Right cardiac atrium (tissue), 5 donors: ENCODE data around the gene BTRC. TPM values are rescaled to one million over a fixed set of nuclear protein-coding genes. Genes with fewer than 3 reads are reported as not detected.
A peak's percentile ranks its signal among the peaks of the same experiment; 100 is the strongest.

Experiments
- ATAC-seq, 2 donors: fragments of 200-7000 bp; cut with Tn5 transposase; one replicate each; pipeline versions ENCODE4 v1.8.0 to v1.9.1; 2020; ENCODE audit warnings: moderate library complexity in 2 of 2, mild to moderate bottlenecking in 1 of 2
- DNase-seq, 3 donors: peaks; one replicate each; pipeline ENCODE4 v3.0.0-alpha.2; 2020
- H3K27ac ChIP-seq: one replicate; pipeline ENCODE4 v1.5.1; 2013; ENCODE audit warnings: mild to moderate bottlenecking, low read length, control low read depth, moderate library complexity
- H3K27me3 ChIP-seq: one replicate; pipeline ENCODE4 v1.6.1; 2013; ENCODE audit not compliant: control insufficient read depth, insufficient read depth
- H3K4me1 ChIP-seq: one replicate; pipeline ENCODE4 v1.6.1; 2013; ENCODE audit warnings: low read length; ENCODE audit not compliant: control insufficient read depth, insufficient read depth
- H3K4me3 ChIP-seq: one replicate; pipeline ENCODE4 v1.5.1; 2013; ENCODE audit warnings: low read length, control low read depth
- H3K9me3 ChIP-seq: one replicate; pipeline ENCODE4 v1.6.1; 2013; ENCODE audit warnings: low read length; ENCODE audit not compliant: control insufficient read depth
- WGBS: extraction: QIAGEN DNeasy Blood & Tissue Kit; methylation state at CpG from one replicate; pipeline ENCODE4 v1.1.7; 2013; 5-methylcytosine and 5-hydroxymethylcytosine counted together
- intact Hi-C, 4 donors: fragments of 100-400 bp; cut with DNase I; formaldehyde crosslinking; loops; one replicate each; pipeline versions ENCODE4 v1.11.0 to v1.14.0; 2022 to 2023
- polyA plus RNA-seq: library from polyadenylated mRNA; stranded (reverse); fragments of 200-250 nt; gene quantifications from one replicate; pipeline ENCODE4 v1.2.3, GENCODE V29; 2013
- total RNA-seq, 4 donors: library from RNA; stranded (reverse); fragmentation: NEBNext Ultra II Directional; extraction: Animal tissue kit (Norgen Biotek cat#: 25700); gene quantifications; one replicate each; pipeline ENCODE4 v1.2.1, GENCODE V29; 2021
- donor health status: healthy with polysubstance abuse.
- donor health status: DM: no; HTN: yes; CAD: no.
- donor health status: DM: no; HTN: no; CAD: no.
- donor health status: DM: no; HTN: yes; CAD: no; lungs with severe emphysema.
- donor health status: DM: yes; HTN: yes; CAD: no.

The BTRC gene
- total and polyA plus RNA-seq, 5 donors: 11.5 to 35.3 (median 30.5) TPM

DNA sequence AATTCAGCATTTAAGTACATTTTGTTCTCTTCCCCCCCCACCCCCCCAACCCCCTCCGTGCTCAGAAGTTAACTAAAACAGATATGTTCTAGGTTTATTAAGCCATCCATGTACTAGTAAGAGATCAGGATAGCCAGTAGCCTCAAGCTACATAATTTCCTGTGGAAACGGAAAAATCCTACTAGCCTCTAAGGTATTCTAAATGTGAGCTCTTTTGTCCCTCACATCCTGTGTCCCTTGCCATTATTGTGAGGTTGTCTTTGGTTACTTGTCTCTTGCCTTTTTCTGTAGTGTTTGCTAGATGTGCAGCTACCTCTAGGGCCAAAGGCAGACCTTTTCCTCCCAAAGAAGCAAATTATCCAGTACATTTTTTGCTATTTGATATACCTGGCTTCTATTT lies 92.1 kb downstream of the BTRC start:
- Histone ChIP-seq H3K4me1 (peaks cover 2% of the 10 kb centered on the region), H3K27me3 (no peaks in the 10 kb centered on the region), H3K27ac (no peak overlapping the region), H3K9me3 (no peaks in the 10 kb centered on the region), H3K4me3 (no peak overlapping the region)
- intact Hi-C loops: loop anchor here in 3 of 4 donors (10.0 kb wide), 3 partner anchors 141 to 231 kb away; no protein-coding TSS in a partner anchor
- ATAC-seq (no peak), DNase-seq (no peak)
- WGBS: 56% methylated on average over 2 of the region's 2 CpGs

GRCh38 chr10:101446947-101447346 lies 93.0 kb downstream of the BTRC start:
- DNase-seq (no peak), ATAC-seq (peak; percentile 38 to 48)
- WGBS: 43% methylated on average over 7 of the region's 7 CpGs
- Histone ChIP-seq H3K27ac (no peak overlapping the region), H3K27me3 (no peaks in the 10 kb centered on the region), H3K4me3 (no peak overlapping the region), H3K9me3 (no peaks in the 10 kb centered on the region), H3K4me1 (peaks cover 2% of the 10 kb centered on the region)
- intact Hi-C loops: loop anchor here in 3 of 4 donors (10.0 kb wide), 3 partner anchors 142 to 232 kb away; no protein-coding TSS in a partner anchor

GRCh38 chr10:101447477-101447876 lies 93.5 kb downstream of the BTRC start:
- Histone ChIP-seq H3K4me3 (no peak overlapping the region), H3K27ac (no peak overlapping the region), H3K4me1 (peaks cover 2% of the 10 kb centered on the region), H3K9me3 (no peaks in the 10 kb centered on the region), H3K27me3 (no peaks in the 10 kb centered on the region)
- 99% methylated on average over 2 of the region's 2 CpGs for WGBS
- intact Hi-C loops: loop anchor here in 3 of 4 donors (10.0 kb wide), 3 partner anchors 143 to 233 kb away; no protein-coding TSS in a partner anchor
- DNase-seq (no peak), ATAC-seq (no peak)

- H3K4me3 ChIP-seq: no peak overlapping the region
- no peak overlapping the region for H3K27ac ChIP-seq
- 73% methylated on average over 6 of the region's 6 CpGs for WGBS
- H3K27me3 ChIP-seq: no peaks in the 10 kb centered on the region
- peaks cover 4% of the 10 kb centered on the region for H3K4me1 ChIP-seq
- DNase-seq (no peak), ATAC-seq (no peak)
- intact Hi-C loops: no loop called here
- H3K9me3 ChIP-seq: no peaks in the 10 kb centered on the region
These were observed 96.5 kb downstream of the BTRC start for GRCh38 chr10:101450277-101451080.

GRCh38 chr10:101451261-101451660 lies 97.3 kb downstream of the BTRC start:
- WGBS: 93% methylated on average over 1 of the region's 1 CpG
- no peak overlapping the region for H3K27ac ChIP-seq
- H3K4me1 ChIP-seq: peaks cover 2% of the 10 kb centered on the region
- intact Hi-C loops: no loop called here
- H3K27me3 ChIP-seq: no peaks in the 10 kb centered on the region
- H3K9me3 ChIP-seq: no peaks in the 10 kb centered on the region
- DNase-seq (no peak), ATAC-seq (no peak)
- no peak overlapping the region for H3K4me3 ChIP-seq

GRCh38 chr10:101451667-101452069 lies 97.7 kb downstream of the BTRC start:
- H3K4me1 ChIP-seq: peaks cover 2% of the 10 kb centered on the region
- no peak overlapping the region for H3K4me3 ChIP-seq
- no peaks in the 10 kb centered on the region for H3K9me3 ChIP-seq
- DNase-seq: no peak
- 78% methylated on average over 8 of the region's 8 CpGs for WGBS
- H3K27me3 ChIP-seq: no peaks in the 10 kb centered on the region
- no peak overlapping the region for H3K27ac ChIP-seq
- intact Hi-C loops: no loop called here
- no peak for ATAC-seq

GRCh38 chr10:101452176-101452575 lies 98.2 kb downstream of the BTRC start:
- 98% methylated on average over 1 of the region's 1 CpG for WGBS
- H3K27ac ChIP-seq: no peak overlapping the region
- peaks cover 2% of the 10 kb centered on the region for H3K4me1 ChIP-seq
- no peaks in the 10 kb centered on the region for H3K9me3 ChIP-seq
- no peaks in the 10 kb centered on the region for H3K27me3 ChIP-seq
- ATAC-seq (no peak), DNase-seq (no peak)
- no peak overlapping the region for H3K4me3 ChIP-seq
- intact Hi-C loops: no loop called here

DNA sequence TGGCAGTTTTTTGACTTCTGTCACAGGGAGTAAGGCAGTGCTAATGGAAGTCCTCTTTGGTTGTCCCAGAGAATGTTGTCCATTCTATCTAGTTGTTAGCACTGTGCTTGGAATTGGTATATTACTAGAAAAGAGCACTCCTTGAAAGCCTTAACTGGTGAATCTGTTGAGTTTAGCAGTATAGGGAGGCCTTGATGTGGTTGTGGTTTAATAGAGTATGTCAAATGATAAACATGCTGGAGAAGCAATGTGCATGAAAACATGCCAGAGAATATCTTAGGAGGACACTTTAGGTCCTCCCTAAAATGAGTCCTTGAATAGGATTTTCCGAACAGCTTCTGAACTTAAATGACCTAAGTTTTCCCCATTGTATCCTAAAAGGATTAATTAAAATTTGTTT lies 98.6 kb downstream of the BTRC start:
- DNase-seq (no peak), ATAC-seq (no peak)
- no peaks in the 10 kb centered on the region for H3K27me3 ChIP-seq
- intact Hi-C loops: no loop called here
- no peak overlapping the region for H3K4me3 ChIP-seq
- H3K4me1 ChIP-seq: peaks cover 2% of the 10 kb centered on the region
- 97% methylated on average over 1 of the region's 1 CpG for WGBS
- H3K27ac ChIP-seq: no peak overlapping the region
- H3K9me3 ChIP-seq: no peaks in the 10 kb centered on the region

GRCh38 chr10:101453318-101453717 lies 99.4 kb downstream of the BTRC start:
- H3K9me3 ChIP-seq: no peaks in the 10 kb centered on the region
- DNase-seq: no peak
- intact Hi-C loops: no loop called here
- no peak overlapping the region for H3K27ac ChIP-seq
- H3K4me1 ChIP-seq: peaks cover 2% of the 10 kb centered on the region
- WGBS: 96% methylated on average over 1 of the region's 1 CpG
- H3K27me3 ChIP-seq: no peaks in the 10 kb centered on the region
- no peak for ATAC-seq
- no peak overlapping the region for H3K4me3 ChIP-seq

- ATAC-seq (no peak), DNase-seq (no peak)
- H3K4me1 ChIP-seq: peaks cover 2% of the 10 kb centered on the region
- no peaks in the 10 kb centered on the region for H3K9me3 ChIP-seq
- 72% methylated on average over 6 of the region's 6 CpGs for WGBS
- no peak overlapping the region for H3K27ac ChIP-seq
- intact Hi-C loops: no loop called here
- H3K4me3 ChIP-seq: no peak overlapping the region
- H3K27me3 ChIP-seq: no peaks in the 10 kb centered on the region
These were observed 100.1 kb downstream of the BTRC start for GRCh38 chr10:101453791-101454718.

- H3K4me3 ChIP-seq: no peak overlapping the region
- no peaks in the 10 kb centered on the region for H3K9me3 ChIP-seq
- H3K27me3 ChIP-seq: no peaks in the 10 kb centered on the region
- intact Hi-C loops: no loop called here
- WGBS: 82% methylated on average over 1 of the region's 1 CpG
- ATAC-seq (no peak), DNase-seq (no peak)
- H3K27ac ChIP-seq: no peak overlapping the region
- no peaks in the 10 kb centered on the region for H3K4me1 ChIP-seq
These were observed 104.9 kb downstream of the BTRC start for GRCh38 chr10:101458869-101459268.
